Measurements from ENCODE around the gene OSTM1.
A peak's percentile ranks its signal among the peaks of the same experiment; 100 is the strongest.

OSTM1 gene

GRCh38 chr6:108074359-108075144, at the start of gene OSTM1:
OSTM1 (minus strand) TSS chr6:108074741; CDS start chr6:108074651, 90 bp downstream.
- peak; percentile 86 to 92 (median 89) for DNase-seq (ENCODE audit: low read depth in 3 of 3)

GRCh38 chr6:108123946-108124345, 49.4 kb upstream of the OSTM1 start:
- DNase-seq (ENCODE audit: low read depth in 3 of 3) = no peak

- DNase-seq (ENCODE audit: low read depth in 3 of 3) = no peak
Measured at GRCh38 chr6:108123481-108123929, 49.0 kb upstream of the OSTM1 start.

- no peak for DNase-seq (ENCODE audit: low read depth in 3 of 3)
Measured at GRCh38 chr6:108121612-108122011, 47.1 kb upstream of the OSTM1 start.

- no peak for DNase-seq (ENCODE audit: low read depth in 3 of 3)
Measured at GRCh38 chr6:108120311-108120710, 45.8 kb upstream of the OSTM1 start.

GRCh38 chr6:108119769-108120141, 45.2 kb upstream of the OSTM1 start:
- no peak for DNase-seq (ENCODE audit: low read depth in 3 of 3)

- DNase-seq (ENCODE audit: low read depth in 3 of 3) = no peak
Measured at GRCh38 chr6:108118810-108119768, 44.5 kb upstream of the OSTM1 start.

GRCh38 chr6:108118359-108118724, 43.8 kb upstream of the OSTM1 start:
- DNase-seq (ENCODE audit: low read depth in 3 of 3) = no peak

GRCh38 chr6:108117427-108118358, 43.2 kb upstream of the OSTM1 start:
- DNase-seq (ENCODE audit: low read depth in 3 of 3) = peak in 1 of 3 experiments; percentile 4

GRCh38 chr6:108116546-108117426, 42.2 kb upstream of the OSTM1 start:
- no peak for DNase-seq (ENCODE audit: low read depth in 3 of 3)

- no peak for DNase-seq (ENCODE audit: low read depth in 3 of 3)
Measured at GRCh38 chr6:108115598-108116058, 41.1 kb upstream of the OSTM1 start.

- DNase-seq (ENCODE audit: low read depth in 3 of 3) = peak in 1 of 3 experiments; percentile 8
Measured at GRCh38 chr6:108114841-108115597, 40.5 kb upstream of the OSTM1 start.

GRCh38 chr6:108113557-108114519, 39.3 kb upstream of the OSTM1 start:
- DNase-seq (ENCODE audit: low read depth in 3 of 3) = no peak

GRCh38 chr6:108108374-108108773, 33.8 kb upstream of the OSTM1 start:
- no peak for DNase-seq (ENCODE audit: low read depth in 3 of 3)

GRCh38 chr6:108107102-108107501, 32.6 kb upstream of the OSTM1 start:
- DNase-seq (ENCODE audit: low read depth in 3 of 3) = no peak

GRCh38 chr6:108106694-108107093, 32.2 kb upstream of the OSTM1 start:
- no peak for DNase-seq (ENCODE audit: low read depth in 3 of 3)

GRCh38 chr6:108106261-108106660, 31.7 kb upstream of the OSTM1 start:
- no peak for DNase-seq (ENCODE audit: low read depth in 3 of 3)

GRCh38 chr6:108105571-108105970, 31.0 kb upstream of the OSTM1 start:
- DNase-seq (ENCODE audit: low read depth in 3 of 3) = no peak

Data from stimulated activated CD4-positive, alpha-beta T cell treated with anti-CD3 and anti-CD28 coated beads, TNF-alpha, amount 100 ng/mL, for 4 hours (primary cell).